Gastrocnemius medialis (tissue), 4 donors: ENCODE measurements around the gene PYDC1.
"Not testable (repeated sequence)": the region's sequence is repeated elsewhere in the genome, so short reads cannot be mapped to it uniquely, and the experiment has no call there.

ENCODE experiments used
- POLR2A ChIP-seq, 2 donors: fragments of 450-650 bp; IDR thresholded peaks; one replicate each; pipeline ENCODE4 v1.6.1; 2017; ENCODE audit warnings: antibody characterized with exemption in 2 of 2, mild to moderate bottlenecking in 2 of 2, moderate library complexity in 2 of 2
- TF ChIP-seq, protein P1 (sequence below), 5 experiments: fragments of 450-650 bp in 3 of 5; fragments of 200-600 bp in 2 of 5; sonication (generic) in 2 of 5; IDR thresholded peaks in 4 of 5; conservative IDR thresholded peaks in 1 of 5; 1 replicate in 4 of 5; 2 replicates in 1 of 5; pipeline ENCODE4 v1.5.1; 2016 to 2019; ENCODE audit warnings: antibody characterized with exemption in 5 of 5, mild to moderate bottlenecking in 3 of 5, moderate library complexity in 3 of 5

DNA sequence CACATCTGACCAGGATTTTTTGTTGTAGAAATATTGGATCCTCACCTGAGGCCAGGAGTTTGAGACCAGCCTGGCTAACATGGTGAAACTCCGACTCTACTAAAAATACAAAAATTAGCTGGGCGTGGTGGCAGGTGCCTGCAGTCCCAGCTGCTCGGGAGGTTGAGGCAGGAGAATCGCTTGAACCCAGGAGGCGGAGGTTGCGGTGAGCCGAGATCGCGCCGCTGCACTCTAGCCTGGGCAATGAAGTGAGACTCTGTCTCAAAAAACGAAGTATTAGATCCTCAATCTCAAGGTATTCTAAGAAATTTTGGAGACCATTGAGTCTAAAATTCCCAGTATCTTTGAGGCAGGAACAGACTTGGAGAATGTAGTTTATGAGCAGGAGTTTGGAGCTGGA is 21.1 kb downstream of the PYDC1 start:
- TF ChIP-seq, protein P1, sequence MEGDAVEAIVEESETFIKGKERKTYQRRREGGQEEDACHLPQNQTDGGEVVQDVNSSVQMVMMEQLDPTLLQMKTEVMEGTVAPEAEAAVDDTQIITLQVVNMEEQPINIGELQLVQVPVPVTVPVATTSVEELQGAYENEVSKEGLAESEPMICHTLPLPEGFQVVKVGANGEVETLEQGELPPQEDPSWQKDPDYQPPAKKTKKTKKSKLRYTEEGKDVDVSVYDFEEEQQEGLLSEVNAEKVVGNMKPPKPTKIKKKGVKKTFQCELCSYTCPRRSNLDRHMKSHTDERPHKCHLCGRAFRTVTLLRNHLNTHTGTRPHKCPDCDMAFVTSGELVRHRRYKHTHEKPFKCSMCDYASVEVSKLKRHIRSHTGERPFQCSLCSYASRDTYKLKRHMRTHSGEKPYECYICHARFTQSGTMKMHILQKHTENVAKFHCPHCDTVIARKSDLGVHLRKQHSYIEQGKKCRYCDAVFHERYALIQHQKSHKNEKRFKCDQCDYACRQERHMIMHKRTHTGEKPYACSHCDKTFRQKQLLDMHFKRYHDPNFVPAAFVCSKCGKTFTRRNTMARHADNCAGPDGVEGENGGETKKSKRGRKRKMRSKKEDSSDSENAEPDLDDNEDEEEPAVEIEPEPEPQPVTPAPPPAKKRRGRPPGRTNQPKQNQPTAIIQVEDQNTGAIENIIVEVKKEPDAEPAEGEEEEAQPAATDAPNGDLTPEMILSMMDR (IDR thresholded peaks at IDR 0.05 in 4 of 5, conservative IDR thresholded peaks at IDR 0.05 in 1 of 5): not testable (repeated sequence)
- TF ChIP-seq POLR2A (IDR thresholded peaks at IDR 0.05): not testable (repeated sequence)
